ENCODE measurements around the gene WDR26.
"Not testable (repeated sequence)": the region's sequence is repeated elsewhere in the genome, so short reads cannot be mapped to it uniquely, and the experiment has no call there.

Gene WDR26

DNA sequence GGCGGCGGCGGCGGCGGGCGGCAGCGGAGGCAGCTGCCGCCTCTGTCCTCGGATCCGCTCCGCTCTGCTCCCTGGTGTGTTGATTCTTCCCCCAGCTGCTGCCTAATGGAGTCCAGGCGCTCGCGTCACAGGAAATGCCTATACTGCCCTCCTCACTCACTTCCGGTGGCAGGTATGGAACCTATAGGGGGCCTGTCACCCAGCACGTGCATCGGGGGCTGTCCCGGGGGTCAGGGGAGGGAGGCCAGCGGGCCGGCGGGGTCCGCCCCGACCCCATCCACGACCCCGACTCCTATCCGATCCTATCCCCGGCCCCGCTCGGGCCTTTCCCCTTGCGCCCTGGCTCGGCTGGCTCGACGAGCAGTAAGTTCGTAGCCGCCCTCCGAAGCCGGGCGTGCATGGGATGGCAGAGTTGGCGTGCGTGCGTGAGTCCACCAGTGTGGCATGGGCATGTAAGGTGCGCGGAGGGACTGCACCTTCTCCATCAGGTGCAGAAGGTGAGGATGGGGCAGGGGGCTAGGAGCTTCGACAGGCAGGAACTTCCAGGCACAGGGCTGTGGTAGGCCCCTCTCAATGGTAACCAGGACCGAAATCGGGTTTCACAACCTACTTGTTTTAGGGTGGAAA, at the start of gene WDR26:
TSS of gene WDR26 (minus strand) at position 107 of the 627 bp plus-strand sequence.
- peak; percentile 79 for DNase-seq (ENCODE audit: low read depth)

DNA sequence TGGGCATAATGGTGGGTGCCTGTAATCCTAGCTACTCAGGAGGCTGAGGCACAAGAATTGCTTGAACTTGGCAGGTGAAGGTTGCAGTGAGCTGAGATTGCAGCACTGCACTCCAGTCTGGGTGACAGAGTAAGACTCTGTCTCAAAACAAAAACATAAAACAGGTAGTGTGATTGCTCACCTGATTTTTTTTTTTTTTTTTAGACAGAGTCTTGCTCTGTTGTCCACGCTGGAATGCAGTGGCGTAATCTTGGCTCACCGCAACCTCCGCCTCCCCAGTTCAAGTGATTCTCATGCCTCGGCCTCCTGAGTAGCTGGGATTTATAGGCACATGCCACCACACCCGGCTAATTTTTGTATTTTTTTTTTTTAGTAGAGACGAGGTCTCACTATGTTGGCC, 48.6 kb upstream of the WDR26 start:
- not testable (repeated sequence) for DNase-seq (ENCODE audit: low read depth)

DNA sequence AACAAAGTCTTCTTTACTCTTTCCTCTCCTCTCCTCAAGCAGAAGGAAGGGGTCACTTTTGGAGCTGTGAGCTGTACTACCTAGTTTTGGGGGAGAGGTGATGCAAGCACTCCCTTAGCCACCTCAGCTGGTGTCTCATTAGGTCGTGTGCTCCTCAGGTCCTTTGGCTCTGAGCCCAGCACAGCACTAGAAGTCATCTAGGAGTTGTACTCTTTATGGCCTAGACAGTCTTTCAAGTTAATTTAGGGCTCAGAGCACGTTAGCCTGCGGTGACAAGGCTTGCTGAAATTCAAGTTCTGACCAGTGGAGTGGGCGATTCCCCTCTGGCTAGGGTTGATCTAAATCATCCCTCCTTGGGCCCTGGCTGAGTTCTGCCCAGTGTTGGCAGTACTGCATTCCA, 48.0 kb upstream of the WDR26 start:
- DNase-seq (ENCODE audit: low read depth) = no peak

DNA sequence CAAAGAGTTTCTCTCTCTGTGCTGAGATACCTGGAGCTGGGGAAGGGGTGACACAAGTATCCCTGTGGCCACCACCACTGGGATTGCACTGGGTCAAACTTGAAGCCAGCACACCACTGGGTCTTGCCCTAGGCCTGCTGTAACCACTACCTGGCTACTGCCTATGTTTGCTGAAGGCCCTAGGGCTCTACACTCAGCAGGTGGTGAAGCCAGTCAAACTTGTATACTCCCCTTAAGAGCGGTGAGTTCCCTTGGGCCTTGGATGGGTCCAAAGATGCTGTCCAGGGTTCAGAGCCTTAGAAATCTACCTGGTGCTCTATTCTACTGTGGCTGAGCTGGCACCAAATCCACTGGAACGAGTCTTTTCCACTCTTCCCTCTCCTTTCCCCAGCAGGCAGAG, 47.0 kb upstream of the WDR26 start:
- DNase-seq (ENCODE audit: low read depth) = no peak

DNA sequence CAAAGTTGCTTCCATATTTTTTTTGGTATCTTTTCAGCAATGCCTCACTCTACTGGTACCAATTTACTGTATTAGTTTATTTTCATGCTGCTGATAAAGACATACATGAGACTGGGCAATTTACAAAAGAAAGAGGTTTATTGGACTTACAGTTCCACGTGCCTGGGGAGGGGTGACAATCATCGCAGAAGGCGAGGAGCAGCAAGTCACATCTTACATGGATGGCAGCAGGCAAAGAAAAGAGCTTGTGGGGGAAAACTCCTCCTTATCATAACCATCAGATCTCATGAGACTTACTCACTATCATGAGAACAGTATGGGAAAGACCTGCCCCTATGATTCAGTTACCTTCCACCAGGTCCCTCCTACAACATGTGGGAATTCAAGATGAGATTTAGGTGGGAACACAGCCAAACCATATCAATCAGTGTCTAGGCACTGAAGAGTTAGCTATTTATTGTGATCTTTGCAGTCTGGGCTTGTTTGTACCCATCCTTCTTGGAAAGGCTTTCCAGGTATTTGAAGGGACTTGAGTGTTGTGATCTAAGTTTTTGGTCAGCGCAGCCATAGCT, 46.4 kb upstream of the WDR26 start:
- not testable (repeated sequence) for DNase-seq (ENCODE audit: low read depth)

DNA sequence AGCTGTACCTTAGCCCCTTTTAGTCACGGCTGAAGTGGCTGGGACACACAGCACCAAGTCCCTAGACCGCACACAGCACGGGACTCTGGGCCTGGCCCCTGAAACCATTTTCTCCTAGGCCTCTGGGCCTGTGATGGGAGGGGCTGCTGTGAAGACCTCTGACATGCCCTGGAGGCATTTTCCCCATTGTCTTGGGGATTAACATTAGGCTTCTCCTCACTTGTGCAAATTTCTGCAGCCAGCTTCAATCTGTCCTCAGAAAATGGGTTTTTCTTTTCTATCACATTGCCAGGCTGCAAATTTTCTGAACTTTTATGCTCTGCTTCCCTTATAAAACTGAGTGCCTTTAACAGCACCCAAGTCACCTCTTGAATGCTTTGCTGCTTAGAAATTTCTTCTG, 45.6 kb upstream of the WDR26 start:
- DNase-seq (ENCODE audit: low read depth) = not testable (repeated sequence)

DNA sequence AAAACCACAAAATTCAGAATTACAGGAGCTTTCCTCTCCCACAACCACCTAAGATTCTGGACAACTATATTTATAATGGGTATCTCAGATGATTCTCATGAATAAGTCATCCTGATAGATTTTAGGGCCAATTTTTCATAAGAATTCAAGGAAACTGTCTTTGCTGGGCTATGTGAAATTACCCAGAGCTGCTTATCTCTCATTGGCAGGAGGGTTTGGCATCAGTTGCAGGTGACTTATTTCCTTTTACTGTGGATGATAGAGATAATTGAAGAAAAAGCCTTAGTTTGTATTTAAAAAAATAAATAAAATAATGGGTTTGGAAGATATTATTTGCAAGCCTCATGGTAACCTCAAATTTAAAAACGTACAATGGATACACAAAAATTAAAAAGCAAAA, 38.2 kb upstream of the WDR26 start:
- DNase-seq (ENCODE audit: low read depth) = no peak

DNA sequence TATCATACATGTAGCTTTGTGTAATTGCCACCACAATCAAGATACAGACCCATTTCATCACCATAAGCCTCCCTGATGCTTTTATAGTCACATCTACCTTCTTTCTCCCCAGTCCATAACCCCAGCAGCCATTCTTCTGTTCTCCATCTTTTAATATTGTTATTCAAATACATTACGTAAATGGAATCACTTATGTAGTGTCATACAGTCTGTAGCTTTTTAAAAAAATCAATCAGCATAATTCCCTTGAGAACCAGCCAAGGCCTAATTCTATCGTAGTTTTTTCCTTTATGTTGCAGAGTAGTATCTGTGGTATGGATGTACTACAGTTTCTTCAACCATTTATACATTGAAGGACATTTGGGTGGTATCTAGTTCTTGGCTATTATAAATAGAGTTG, 31.6 kb upstream of the WDR26 start:
- DNase-seq (ENCODE audit: low read depth) = no peak

DNA sequence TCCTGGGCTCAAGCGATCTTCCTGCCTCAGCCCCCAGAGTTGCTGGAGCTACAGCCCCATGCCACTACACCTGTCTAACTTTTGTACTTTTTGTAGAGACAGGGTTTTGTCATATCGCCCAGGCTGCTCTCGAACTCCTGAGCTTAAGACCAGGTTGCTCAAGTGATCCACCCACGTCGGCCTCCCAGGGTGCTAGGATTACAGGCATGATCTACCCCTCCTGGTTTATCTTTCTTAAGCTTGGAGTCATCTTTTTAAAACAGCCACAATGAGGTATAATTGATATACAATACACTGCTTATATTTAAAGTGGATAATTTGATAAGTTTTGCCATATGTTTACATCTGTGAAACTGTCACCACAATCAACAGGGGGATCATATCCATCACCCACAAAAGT, 25.4 kb upstream of the WDR26 start:
- no peak for DNase-seq (ENCODE audit: low read depth)

DNA sequence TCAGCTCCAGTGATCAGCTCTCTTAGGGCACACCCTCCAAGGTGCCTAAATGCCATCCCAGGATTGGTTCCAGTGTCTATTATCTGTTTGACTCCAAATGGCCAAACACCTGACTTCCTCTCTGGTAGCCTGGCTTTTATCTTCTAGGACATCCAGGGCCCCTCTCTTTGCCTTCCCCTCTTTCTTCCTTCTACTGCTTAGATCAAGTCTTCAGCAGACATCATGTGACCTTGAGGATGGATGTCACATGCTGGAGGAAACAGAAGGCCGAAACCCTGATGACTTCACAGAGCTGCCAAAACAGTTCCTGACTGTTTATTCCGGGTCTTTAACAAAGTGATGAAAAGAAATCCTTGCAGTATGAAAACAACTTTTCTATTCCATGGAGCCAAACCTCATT, 24.4 kb upstream of the WDR26 start:
- DNase-seq (ENCODE audit: low read depth) = no peak

DNA sequence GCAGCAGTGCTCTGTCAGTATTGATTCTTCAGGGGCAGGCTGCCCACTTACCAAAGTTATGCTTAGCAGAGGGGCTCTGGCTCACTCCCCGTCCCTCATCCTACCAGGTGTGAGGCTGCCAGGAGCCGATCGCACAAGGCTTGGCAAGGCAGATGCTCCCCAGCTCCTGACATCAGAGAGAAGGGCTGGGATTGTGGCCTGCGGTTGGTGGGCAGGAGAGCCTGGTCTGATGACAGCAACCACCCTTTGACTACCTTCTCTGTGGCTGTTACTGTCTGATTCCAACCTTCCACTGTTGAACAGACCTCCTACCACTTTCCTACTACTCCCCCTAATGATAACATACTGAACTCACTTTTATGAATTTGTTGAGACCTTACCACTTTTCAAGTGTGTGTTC, 23.7 kb upstream of the WDR26 start:
- DNase-seq (ENCODE audit: low read depth) = no peak

DNA sequence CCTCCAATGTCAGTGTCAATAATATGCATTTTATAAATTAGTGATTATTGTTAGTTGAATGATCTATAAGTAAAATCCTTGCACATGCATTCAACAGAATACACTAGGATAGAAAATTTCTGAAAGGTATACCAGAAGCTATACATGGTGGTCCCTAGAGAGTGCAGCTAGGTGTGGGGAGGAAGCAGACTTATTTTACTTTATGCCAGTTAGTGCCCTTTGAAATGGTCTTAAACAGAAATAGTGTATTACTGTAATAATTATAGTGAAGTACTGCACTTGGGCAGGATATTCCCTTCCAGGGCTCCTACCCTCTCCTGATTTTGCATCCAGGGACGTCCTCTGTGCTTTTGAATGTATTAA, 23.2 kb upstream of the WDR26 start:
- DNase-seq (ENCODE audit: low read depth) = no peak

DNA sequence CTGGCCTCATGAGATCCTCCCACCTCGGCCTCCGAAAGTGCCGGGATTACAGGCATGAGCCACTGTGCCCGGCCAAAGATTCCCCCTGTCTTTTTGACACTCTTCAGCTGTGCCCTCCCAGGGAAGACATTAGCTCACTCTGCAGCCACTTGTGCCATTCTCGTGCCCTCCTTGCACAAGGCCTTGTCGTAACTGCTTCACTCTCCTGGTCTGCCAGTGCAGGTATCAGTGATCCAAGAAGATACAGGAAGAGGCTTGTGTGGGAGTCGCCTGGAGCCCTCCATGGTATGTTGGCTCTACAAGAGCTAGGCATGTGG, 22.0 kb upstream of the WDR26 start:
- no peak for DNase-seq (ENCODE audit: low read depth)

DNA sequence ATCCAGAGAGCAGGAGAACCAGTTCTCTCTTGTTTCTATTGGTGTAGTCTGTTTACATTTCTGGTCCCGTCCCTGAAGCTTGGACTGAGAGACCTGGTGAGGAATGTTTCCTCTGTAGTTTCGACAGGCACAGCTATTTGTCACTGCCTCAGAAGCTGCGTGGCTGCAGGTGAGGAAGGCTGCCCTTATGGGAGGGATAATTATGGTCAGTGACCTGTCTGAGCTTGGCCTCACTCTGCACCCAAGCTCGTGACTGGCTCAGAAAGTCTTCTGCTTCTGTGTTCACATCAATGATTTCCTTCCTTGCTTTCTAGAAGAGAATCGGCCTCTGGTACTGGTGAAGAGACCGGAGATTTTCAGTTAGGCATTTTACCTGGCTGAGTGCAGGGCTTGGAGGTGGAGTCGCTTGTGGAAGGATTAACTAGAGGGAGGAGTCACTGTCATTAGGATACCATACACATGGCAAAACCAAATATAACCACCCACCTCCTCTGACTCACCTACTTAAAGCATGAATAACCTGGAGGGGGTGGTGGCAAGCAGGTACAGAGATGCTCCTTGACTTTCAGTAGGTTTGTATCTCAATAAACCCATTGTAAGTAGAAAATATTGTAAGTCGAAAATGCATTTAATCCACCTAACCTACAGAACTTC, 19.9 kb upstream of the WDR26 start:
- DNase-seq (ENCODE audit: low read depth) = no peak

DNA sequence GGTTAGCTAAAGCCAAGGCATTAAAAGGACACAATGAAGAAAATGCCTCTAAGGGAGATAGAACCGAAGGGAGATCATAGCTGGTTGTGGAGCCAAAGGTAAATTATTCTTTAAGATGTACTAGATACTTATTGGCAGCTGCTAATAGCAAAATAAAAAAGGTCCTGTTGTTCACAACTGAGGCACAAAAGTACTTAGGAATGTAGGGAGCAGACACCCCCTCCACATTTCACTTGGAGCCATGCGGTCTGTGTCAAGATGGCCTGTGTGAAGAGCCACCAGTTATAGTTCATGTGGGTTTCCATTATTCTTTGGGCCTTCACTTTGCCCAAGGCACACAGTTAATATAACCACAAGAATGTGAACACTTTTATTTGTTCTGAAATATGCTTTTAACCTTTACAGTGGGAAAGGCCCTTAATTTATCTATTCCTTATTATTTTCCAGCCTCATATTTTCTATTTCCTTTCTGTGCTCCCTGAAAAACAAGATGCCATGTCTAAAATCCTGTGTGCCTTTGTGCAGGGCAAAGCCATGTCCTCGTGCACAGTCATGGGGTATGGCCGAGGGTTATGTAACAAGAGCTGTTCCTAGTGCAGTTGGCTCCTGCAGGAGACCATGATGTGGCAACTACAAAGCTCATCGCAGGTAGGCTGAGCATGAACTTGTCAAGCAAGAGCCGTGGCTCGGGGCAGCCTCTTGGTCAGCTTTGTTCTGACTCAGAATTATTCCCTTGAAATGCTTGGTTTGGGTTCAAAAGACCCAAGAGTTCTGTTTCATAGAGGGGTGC, 16.2 kb upstream of the WDR26 start:
- no peak for DNase-seq (ENCODE audit: low read depth)

DNA sequence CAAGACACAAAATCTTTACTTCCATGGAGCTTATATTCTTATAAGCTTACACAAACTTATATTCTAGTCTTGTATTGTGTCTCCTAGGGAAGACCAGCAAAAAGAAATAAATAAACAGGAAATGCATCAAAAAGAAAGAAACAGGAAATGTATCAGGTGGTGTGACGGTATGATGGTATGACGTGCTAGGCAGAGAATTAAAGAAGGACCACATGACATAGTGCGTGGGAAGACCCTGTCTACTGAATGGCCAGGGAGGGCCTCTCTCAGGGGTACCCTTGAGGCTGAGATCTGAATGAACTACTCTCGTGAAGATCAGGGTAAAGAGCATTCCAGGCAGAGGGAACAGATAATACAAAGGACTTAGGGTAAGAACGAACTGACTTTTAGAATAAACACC, 15.6 kb upstream of the WDR26 start:
- no peak for DNase-seq (ENCODE audit: low read depth)

DNA sequence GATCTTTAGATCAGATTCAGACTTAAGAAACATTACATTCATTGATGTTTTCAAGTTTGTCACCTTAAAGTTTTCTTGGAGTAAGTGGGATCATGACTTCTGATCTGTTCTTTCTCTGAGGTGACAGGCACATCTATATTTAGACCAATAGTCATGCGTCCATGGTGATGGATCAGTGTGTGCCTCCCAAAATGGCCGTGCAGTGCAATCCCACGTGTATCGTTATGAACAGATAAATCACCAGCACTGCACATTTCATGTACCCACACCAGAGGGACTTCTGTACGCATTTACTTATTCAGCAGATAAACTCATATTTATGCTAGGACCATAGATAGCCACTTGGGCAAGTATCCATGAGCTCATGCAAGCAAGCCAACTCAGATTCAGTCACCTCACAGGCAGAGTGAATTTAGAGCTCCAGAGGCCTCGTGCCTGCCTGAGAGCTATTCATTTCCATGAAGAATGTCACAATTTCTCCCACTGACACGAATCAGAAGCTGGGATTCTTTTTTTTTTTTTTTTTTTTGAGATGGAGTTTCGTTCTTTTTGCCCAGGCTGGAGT, 13.9 kb upstream of the WDR26 start:
- DNase-seq (ENCODE audit: low read depth) = no peak

DNA sequence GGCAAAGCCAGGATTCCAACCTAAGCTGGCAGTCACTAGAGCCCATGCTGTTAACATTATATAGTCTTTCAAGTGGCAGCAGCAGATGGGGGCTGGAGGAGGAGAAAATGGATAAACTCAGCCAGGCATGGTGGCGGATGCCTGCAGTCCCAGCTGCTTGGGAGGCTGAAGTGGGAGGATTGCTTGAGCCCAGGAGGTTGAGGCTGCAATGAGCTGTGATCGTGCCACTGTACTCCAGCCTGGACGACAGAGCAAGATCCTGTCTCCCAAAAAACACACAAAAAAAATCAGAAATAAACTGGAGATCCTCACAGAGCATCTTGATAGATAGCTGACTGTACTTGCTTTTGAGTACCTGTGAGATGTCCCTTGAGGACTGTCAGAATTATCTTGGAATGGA, 13.4 kb upstream of the WDR26 start:
- DNase-seq (ENCODE audit: low read depth) = no peak

DNA sequence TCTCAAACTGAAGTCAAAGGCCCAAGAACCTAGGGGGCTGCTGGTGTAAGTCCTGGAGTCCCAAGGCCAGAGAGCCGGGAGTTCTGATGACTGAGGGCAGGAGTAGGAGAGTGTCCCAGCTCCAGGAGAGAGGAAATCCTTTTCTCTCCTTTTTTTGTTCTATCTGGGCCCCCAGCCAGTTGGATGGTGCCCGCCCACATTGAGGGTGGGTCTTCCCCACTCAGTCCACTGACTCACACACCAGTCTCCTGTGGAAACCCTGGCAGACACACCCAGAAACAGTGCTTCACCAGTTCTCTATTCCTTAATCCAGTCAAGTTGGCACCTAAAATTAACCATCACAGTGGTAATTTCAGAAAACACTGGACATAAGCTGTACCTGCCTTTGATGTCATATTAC, 12.7 kb upstream of the WDR26 start:
- no peak for DNase-seq (ENCODE audit: low read depth)

DNA sequence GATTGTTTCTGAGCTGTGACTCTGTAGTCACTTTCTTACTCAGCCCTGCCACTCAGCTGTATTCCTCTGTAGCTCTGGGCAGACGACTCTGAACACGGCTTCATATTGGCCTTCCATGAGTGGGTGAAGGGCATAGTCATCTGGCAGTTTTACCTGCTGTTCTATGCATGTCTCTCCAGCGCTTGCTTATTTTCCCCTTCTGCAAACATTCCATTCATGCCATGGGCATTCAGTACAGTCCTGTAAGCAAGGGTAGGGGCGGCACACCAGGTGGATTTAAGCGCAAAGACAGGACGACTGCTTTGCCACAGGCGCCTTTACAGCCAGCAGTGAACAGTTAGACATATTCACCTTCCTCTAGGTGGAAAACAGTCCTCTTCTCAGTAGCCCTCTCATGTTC, 4.4 kb upstream of the WDR26 start:
- no peak for DNase-seq (ENCODE audit: low read depth)

DNA sequence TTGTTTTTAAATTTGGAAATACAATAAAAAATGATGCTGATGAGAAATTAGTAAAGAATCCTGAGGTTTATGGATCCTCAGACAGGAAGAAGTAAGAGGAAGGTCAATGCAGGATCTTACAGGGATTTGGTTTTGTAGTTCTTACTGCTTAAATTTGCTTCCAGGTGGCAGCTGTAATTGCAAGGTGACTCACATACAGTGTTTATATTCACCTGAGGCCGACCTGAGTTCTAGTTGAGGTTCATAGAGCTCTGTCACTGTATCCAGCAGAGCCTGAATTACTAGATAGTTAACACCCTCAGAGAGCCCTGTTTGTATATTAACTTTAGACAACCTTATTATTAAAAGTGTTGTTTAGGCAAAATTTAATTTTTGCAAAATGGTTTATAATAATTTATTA, 1.4 kb upstream of the WDR26 start:
- no peak for DNase-seq (ENCODE audit: low read depth)

DNA sequence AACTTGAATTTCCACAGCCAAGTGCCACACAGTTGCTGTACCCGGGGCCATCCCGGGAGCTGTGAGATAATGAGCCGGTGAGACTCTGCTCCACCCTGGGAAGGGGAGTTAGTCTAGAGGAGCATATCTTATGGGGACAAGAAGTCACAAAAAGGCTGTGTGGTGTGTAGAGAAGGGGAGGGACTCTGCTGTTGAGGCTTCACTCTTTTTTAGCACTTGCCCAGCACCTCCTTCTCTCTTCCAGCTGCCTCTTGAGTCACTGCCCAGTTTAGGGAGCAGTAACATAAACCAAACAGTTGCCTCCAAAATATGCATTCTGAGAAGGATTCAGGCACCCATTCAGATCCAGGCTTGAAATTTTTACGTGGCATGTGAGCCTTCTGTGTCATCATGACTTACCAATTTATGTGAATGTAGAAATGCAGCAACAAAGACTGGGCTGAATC, 744 bp upstream of the WDR26 start:
- no peak for DNase-seq (ENCODE audit: low read depth)

Data from activated T-cell treated with anti-CD3 and anti-CD28 coated beads for 24 hours (primary cell).